HEK293 (cell line): Measurements from ENCODE around the gene ANO8.

ENCODE experiments used
- BCL11B ChIP-seq: fragments of 450-650 bp; formaldehyde crosslinking; IDR thresholded peaks from 2 replicates; pipeline ENCODE4 v1.5.1; 2016; ENCODE audit warnings: low read depth, missing biosample characterization, missing genetic modification characterization
- BCL6B ChIP-seq: fragments of 450-650 bp; formaldehyde crosslinking; IDR thresholded peaks from 2 replicates; pipeline ENCODE4 v1.5.1; 2017; ENCODE audit warnings: missing biosample characterization, missing genetic modification characterization
- ELK4 ChIP-seq: IDR thresholded peaks from 2 replicates; pipeline ENCODE4 v1.6.1; 2011; ENCODE audit warnings: mild to moderate bottlenecking, low read depth, low read length, borderline replicate concordance
- GLIS2 ChIP-seq: fragments of 450-650 bp; formaldehyde crosslinking; IDR thresholded peaks from 2 replicates; pipeline ENCODE4 v1.5.1; 2016; ENCODE audit warnings: missing biosample characterization, missing genetic modification characterization
- OVOL3 ChIP-seq: fragments of 450-650 bp; formaldehyde crosslinking; IDR thresholded peaks from 2 replicates; pipeline ENCODE4 v1.5.1; 2016; ENCODE audit warnings: missing biosample characterization, missing genetic modification characterization
- PBX3 ChIP-seq: sonication (generic); formaldehyde crosslinking; IDR thresholded peaks from 2 replicates; pipeline ENCODE4 v1.8.1; 2022; ENCODE audit warnings: mild to moderate bottlenecking, moderate library complexity, missing genetic modification reagents
- PRDM4 ChIP-seq: fragments of 450-650 bp; formaldehyde crosslinking; IDR thresholded peaks from 2 replicates; pipeline ENCODE4 v1.5.1; 2017; ENCODE audit warnings: missing biosample characterization, missing genetic modification characterization
- REPIN1 ChIP-seq: fragments of 450-650 bp; formaldehyde crosslinking; IDR thresholded peaks from 2 replicates; pipeline ENCODE4 v1.5.1; 2017; ENCODE audit warnings: missing biosample characterization, missing genetic modification characterization, low read depth
- REST ChIP-seq: fragments of 450-650 bp; formaldehyde crosslinking; IDR thresholded peaks from 2 replicates; pipeline ENCODE4 v1.5.1; 2016; ENCODE audit warnings: missing biosample characterization, missing genetic modification characterization
- SP7 ChIP-seq: fragments of 450-650 bp; formaldehyde crosslinking; IDR thresholded peaks from 2 replicates; pipeline ENCODE4 v1.5.1; 2016; ENCODE audit warnings: missing biosample characterization, missing genetic modification characterization
- YY1 ChIP-seq: fragments of 450-650 bp; formaldehyde crosslinking; IDR thresholded peaks from 2 replicates; pipeline ENCODE4 v1.5.1; 2018; ENCODE audit warnings: missing biosample characterization, missing genetic modification characterization
- ZFP69B ChIP-seq: fragments of 450-650 bp; formaldehyde crosslinking; IDR thresholded peaks from 2 replicates; pipeline ENCODE4 v1.5.1; 2016; ENCODE audit warnings: missing biosample characterization, missing genetic modification characterization
- ZIC2 ChIP-seq: fragments of 450-650 bp; formaldehyde crosslinking; IDR thresholded peaks from 2 replicates; pipeline ENCODE4 v1.5.1; 2016; ENCODE audit warnings: missing biosample characterization, missing genetic modification characterization
- ZNF146 ChIP-seq: fragments of 450-650 bp; formaldehyde crosslinking; IDR thresholded peaks from 2 replicates; pipeline ENCODE4 v1.5.1; 2016; ENCODE audit warnings: missing biosample characterization, missing genetic modification characterization
- ZNF19 ChIP-seq: fragments of 450-650 bp; formaldehyde crosslinking; IDR thresholded peaks from 2 replicates; pipeline ENCODE4; 2016; ENCODE audit warnings: missing biosample characterization, missing genetic modification characterization, low read depth
- ZNF202 ChIP-seq: fragments of 450-650 bp; formaldehyde crosslinking; IDR thresholded peaks from 2 replicates; pipeline ENCODE4 v1.5.1; 2016; ENCODE audit warnings: missing biosample characterization, missing genetic modification characterization, borderline replicate concordance
- ZNF23 ChIP-seq: fragments of 450-650 bp; formaldehyde crosslinking; IDR thresholded peaks from 2 replicates; pipeline ENCODE4 v1.5.1; 2016; ENCODE audit warnings: missing biosample characterization, missing genetic modification characterization, borderline replicate concordance
- ZNF394 ChIP-seq: fragments of 450-650 bp; formaldehyde crosslinking; IDR thresholded peaks from 2 replicates; pipeline ENCODE4 v1.5.1; 2016; ENCODE audit warnings: missing biosample characterization, missing genetic modification characterization, mild to moderate bottlenecking, moderate library complexity, borderline replicate concordance
- ZNF473 ChIP-seq: fragments of 450-650 bp; formaldehyde crosslinking; IDR thresholded peaks from 2 replicates; pipeline ENCODE4 v1.5.1; 2017; ENCODE audit warnings: missing biosample characterization, missing genetic modification characterization
- ZNF561 ChIP-seq: fragments of 450-650 bp; IDR thresholded peaks from 2 replicates; pipeline ENCODE4 v1.5.1; 2018; ENCODE audit warnings: missing biosample characterization, missing genetic modification characterization, borderline replicate concordance
- ZNF596 ChIP-seq: fragments of 450-650 bp; IDR thresholded peaks from 2 replicates; pipeline ENCODE4 v1.5.0; 2018; ENCODE audit warnings: missing biosample characterization, mild to moderate bottlenecking, missing genetic modification characterization, moderate library complexity
- ZNF645 ChIP-seq: fragments of 450-650 bp; formaldehyde crosslinking; IDR thresholded peaks from 2 replicates; pipeline ENCODE4; 2016; ENCODE audit warnings: missing biosample characterization, missing genetic modification characterization
- ZNF664 ChIP-seq: fragments of 450-650 bp; formaldehyde crosslinking; IDR thresholded peaks from 2 replicates; pipeline ENCODE4 v1.5.1; 2016; ENCODE audit warnings: missing biosample characterization, missing genetic modification characterization
- ZNF777 ChIP-seq: fragments of 450-650 bp; formaldehyde crosslinking; IDR thresholded peaks from 2 replicates; pipeline ENCODE4 v1.5.1; 2017; ENCODE audit warnings: missing biosample characterization, missing genetic modification characterization, borderline replicate concordance
- TF ChIP-seq, protein P1 (sequence below): fragments of 450-650 bp; formaldehyde crosslinking; IDR thresholded peaks from 2 replicates; pipeline ENCODE4 v1.5.1; 2016; ENCODE audit warnings: missing biosample characterization, missing genetic modification characterization
- TF ChIP-seq, protein P2 (sequence below): fragments of 450-650 bp; formaldehyde crosslinking; IDR thresholded peaks from 2 replicates; pipeline ENCODE4 v1.5.1; 2017; ENCODE audit warnings: missing biosample characterization, missing genetic modification characterization

The ANO8 gene

GRCh38 chr19:17303167-17303939 lies 31.3 kb downstream of the ANO8 start, which contains the start of gene ABHD8 (continued):
- TF ChIP-seq REPIN1 (tag by site-specific recombination), result no peak
- TF ChIP-seq ZFP69B (tag by site-specific recombination), result no peak
- no peak for TF ChIP-seq PRDM4 (tag by site-specific recombination)
- TF ChIP-seq ZNF664, result no peak
- no peak for TF ChIP-seq ZNF23 (tag by site-specific recombination)
- peak; percentile 37; the same call in 1 of the 2 replicates for TF ChIP-seq ZIC2 (tag by site-specific recombination)
- no peak for TF ChIP-seq ZNF202
- TF ChIP-seq, protein P1, sequence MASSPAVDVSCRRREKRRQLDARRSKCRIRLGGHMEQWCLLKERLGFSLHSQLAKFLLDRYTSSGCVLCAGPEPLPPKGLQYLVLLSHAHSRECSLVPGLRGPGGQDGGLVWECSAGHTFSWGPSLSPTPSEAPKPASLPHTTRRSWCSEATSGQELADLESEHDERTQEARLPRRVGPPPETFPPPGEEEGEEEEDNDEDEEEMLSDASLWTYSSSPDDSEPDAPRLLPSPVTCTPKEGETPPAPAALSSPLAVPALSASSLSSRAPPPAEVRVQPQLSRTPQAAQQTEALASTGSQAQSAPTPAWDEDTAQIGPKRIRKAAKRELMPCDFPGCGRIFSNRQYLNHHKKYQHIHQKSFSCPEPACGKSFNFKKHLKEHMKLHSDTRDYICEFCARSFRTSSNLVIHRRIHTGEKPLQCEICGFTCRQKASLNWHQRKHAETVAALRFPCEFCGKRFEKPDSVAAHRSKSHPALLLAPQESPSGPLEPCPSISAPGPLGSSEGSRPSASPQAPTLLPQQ (tag by site-specific recombination), result no peak
- no peak for TF ChIP-seq ZNF473 (tag by site-specific recombination)
- TF ChIP-seq ELK4, result no peak
- no peak for TF ChIP-seq SP7 (tag by site-specific recombination)
- TF ChIP-seq ZNF394 (tag by site-specific recombination), result no peak; the same call in 1 of the 2 replicates
- TF ChIP-seq YY1 (tag by site-specific recombination), result no peak
- no peak for TF ChIP-seq BCL11B (tag by site-specific recombination)
- no peak for TF ChIP-seq ZNF596
- TF ChIP-seq REST, result no peak
- TF ChIP-seq, protein P2, sequence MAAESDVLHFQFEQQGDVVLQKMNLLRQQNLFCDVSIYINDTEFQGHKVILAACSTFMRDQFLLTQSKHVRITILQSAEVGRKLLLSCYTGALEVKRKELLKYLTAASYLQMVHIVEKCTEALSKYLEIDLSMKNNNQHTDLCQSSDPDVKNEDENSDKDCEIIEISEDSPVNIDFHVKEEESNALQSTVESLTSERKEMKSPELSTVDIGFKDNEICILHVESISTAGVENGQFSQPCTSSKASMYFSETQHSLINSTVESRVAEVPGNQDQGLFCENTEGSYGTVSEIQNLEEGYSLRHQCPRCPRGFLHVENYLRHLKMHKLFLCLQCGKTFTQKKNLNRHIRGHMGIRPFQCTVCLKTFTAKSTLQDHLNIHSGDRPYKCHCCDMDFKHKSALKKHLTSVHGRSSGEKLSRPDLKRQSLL (tag by site-specific recombination), result no peak
- no peak for TF ChIP-seq BCL6B (tag by site-specific recombination)
- TF ChIP-seq OVOL3 (tag by site-specific recombination), result no peak
- peak; percentile 98 for TF ChIP-seq PBX3 (CRISPR knock-in tag)
- peak; percentile 79; the same call in 1 of the 2 replicates for TF ChIP-seq ZNF561 (tag by site-specific recombination)
- no peak for TF ChIP-seq ZNF777 (tag by site-specific recombination)
- TF ChIP-seq ZNF146, result no peak
- no peak for TF ChIP-seq ZNF19 (tag by site-specific recombination)
- no peak for TF ChIP-seq GLIS2
- TF ChIP-seq ZNF645 (tag by site-specific recombination), result no peak
